SH-SY5Y (cell line): ENCODE results near the gene NANOS2.

Experiments
- GATA2 ChIP-seq: IDR thresholded peaks from 2 replicates; pipeline ENCODE4 v1.6.1; 2011; ENCODE audit warnings: mild to moderate bottlenecking, low read depth, low read length
- GATA3 ChIP-seq: IDR thresholded peaks from 2 replicates; pipeline ENCODE4 v1.6.1; 2011; ENCODE audit warnings: low read depth, mild to moderate bottlenecking, low read length, moderate library complexity

- TF ChIP-seq GATA2, result no peak
- no peak for TF ChIP-seq GATA3
Observed at GRCh38 chr19:45958320-45958719, 43.7 kb upstream of the NANOS2 start.
